ENCODE measurements around the gene C16orf54.
"Not testable (repeated sequence)": the region's sequence is repeated elsewhere in the genome, so short reads cannot be mapped to it uniquely, and the experiment has no call there.

Gene C16orf54

DNA sequence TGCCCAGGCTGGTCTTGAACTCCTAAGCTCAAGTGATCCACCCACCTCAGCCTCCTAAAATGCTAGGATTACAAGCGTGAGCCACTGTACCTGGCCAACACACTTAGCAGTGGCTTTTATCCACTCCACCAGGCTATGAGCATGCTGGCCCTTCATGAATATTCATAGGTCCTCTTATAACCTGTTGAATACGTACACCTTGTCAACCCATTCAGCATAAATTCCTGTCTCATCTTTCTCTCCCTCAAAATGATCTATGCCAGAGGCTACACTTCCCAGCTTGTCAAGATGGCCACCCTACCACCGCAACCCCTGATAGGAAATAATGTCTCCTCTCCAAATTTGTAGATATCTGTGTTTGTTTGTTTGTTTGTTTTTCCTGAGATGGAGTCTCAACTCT is 21.3 kb upstream of the C16orf54 start:
- DNase-seq = no peak

DNA sequence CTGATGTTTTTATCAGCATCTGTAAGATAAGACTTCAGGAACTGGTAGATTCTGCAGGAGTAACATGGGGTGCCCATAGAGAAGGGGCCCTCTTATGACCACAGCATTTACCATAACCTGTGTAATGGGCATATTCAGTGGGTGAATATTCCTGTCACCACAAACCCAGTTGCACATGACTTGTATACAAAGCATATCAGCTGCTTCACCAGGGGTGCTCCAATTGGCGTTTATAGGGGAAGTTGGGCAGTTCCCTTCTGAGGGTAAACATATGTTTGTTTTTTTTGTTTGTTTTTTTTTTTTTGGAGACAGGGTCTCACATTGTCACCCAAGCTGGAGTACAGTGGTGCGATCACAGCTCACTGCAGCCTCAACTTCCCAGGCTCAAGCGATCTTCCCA is 20.8 kb upstream of the C16orf54 start:
- no peak for DNase-seq

DNA sequence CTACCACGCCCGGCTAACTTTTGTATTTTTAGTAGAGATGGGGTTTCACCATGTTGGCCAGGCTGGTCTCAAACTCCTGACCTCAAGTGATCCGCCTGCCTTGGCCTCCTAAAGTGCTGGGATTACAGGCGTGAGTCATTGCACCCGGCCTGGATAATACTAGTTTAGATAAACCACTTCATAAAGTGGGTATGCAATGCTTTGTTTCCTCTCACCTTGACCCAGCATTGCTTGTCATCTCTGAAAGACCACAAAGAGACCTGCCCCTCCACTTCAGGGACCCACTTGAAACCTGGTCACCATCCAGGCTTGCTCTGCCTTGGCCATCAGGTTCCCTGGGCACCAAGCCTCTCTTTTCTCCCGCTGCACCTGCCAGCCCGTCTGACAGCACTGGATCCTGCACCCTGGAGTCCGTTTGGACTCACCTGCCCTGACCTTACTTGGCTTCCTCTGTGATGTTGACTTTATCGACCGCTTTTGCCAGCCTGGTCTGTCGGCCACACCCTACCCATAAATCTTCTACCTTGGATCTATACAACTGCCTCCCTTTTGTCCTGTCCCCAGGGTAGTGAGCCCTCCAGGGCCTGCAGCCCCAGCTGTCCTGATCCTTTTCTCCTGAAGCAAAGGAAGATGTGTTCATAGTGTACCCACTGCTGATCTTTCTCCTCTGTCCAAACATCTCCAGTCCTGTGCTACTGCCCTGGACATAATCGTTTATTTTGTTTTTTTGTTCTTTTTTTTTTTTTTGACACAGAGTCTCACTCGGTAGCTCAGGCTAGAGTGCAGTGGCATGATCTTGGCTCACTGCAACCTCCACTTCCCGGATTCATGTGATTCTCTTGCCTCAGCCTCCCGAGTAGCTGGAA is 19.6 kb upstream of the C16orf54 start:
- no peak for DNase-seq

DNA sequence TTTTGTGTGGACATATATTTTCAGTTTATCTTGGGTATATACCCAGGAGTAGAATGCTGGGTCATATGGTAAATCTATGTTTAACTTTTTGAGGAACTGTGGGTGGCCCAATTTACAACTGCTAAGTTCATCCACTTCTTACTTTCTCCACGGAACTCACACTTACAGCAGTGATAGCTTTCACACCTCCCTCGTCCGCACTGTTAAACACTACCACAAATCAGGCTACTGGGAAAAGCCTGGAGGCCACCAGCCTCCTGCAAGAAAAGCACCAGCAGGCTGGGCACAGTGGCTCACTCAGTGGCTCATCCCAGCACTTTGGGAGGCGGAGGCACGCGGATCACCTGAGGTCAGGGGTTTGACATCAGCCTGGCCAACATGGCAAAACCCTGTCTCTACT is 17.5 kb upstream of the C16orf54 start:
- DNase-seq = no peak

DNA sequence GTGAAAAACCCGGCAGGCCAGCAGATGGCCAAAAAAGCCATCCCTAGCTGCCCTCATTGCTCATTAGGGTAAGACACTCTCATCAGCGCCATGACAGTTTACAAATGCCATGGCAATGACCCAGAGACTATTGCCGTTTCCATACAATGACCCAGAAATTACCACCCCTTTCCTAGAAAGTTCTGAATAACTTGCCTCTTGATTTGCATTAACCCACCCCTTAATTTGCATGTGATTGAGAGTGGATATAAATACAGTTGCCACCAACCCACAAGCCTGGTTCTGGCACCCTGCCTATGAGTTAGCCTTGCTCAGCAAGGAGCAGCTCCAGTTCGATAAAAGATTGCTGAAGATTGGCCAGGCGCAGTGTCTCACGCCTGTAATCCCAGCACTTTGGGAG is 16.1 kb upstream of the C16orf54 start:
- no peak for DNase-seq

DNA sequence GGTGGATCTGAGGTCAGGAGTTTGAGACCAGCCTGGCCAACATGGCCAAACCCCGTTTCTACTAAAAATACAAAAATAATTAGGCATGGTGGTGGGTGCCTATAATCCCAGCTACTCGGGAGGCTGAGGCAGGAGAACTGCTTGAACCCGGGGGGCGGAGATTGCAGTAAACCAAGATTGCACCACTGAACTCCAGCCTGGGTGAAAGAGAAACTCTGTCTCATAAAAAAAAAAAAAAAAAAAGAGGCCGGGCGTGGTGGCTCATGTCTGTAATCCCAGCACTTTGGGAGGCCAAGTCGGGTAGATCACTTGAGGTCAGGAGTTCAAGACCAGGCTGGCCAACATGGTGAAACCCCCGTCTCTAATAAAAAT is 15.5 kb upstream of the C16orf54 start:
- DNase-seq = not testable (repeated sequence)

DNA sequence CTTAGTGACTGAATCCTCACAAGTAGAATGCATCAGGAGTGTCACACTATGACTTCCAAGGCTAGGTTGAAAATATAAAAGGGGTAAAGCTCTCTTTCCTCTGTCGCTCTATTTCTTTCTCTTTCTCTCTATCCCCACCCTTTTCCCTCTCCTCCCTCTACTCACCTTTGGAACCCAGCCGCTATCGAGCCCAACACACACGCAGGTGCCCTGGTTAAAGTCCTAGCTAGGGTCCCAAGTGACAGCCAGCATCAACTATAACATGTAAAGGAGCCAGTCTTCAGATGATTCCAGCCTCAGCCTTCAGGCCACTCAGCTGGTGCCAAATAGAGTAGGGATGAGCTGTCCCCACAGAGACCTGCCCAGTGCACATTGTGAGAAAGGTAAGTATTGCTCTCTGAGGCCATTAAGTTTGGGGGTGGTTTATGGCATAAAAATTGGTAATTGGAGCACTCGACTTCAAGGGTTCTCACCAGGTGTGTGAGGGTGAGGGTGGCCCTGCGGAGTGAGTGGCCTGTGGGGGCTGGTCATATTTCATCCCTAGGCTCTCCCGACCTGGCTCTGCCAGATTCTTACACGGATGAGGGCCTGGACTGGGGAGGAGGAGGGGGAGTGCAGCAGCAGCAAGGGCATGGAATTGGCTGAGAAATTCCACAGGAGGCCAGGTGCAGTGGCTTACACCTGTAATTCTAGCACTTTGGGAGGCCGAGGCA is 14.9 kb upstream of the C16orf54 start:
- DNase-seq = no peak

DNA sequence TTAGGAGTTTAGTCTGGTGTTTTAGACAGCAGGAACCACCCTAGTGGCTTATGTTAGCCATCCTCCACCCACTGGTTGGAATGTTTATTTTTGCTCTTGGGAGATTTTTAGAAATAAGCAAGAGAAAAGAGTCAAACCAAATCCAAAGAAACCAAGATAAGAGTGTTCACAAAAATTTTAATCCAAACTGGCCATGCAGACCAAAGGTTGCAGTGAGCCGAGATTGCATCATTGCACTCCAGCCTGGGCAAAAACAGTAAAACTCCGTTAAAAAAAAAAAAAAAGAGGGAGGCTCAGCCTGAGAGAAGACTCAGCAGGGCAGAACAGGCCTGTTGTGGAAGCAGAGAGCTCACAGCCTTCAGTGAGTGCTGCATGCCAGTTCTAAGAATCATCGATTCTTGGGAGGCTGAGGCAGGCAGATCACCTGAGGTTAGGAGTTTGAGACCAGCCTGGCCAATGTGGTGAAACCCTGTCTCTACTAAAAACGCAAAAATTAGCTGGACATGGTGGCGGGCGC is 12.2 kb upstream of the C16orf54 start:
- DNase-seq = no peak

DNA sequence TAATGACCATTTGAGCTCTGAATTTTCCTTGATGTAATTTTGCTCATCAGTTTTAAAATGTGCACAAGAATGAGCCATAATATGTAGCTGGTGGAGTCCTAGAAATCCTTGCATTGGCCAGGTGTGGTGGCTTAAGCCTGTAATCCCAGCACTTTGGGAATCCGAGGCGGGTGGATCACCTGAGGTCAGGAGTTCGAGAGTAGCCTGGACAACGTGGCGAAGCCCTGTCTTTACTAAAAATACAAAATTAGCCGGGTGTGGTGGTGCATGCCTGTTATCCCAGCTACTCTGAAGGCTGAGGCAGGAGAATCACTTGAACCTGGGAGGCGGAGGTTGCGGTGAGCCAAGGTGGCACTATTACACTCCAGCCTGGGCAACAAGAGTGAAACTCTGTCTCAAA is 11.3 kb upstream of the C16orf54 start:
- DNase-seq = not testable (repeated sequence)

DNA sequence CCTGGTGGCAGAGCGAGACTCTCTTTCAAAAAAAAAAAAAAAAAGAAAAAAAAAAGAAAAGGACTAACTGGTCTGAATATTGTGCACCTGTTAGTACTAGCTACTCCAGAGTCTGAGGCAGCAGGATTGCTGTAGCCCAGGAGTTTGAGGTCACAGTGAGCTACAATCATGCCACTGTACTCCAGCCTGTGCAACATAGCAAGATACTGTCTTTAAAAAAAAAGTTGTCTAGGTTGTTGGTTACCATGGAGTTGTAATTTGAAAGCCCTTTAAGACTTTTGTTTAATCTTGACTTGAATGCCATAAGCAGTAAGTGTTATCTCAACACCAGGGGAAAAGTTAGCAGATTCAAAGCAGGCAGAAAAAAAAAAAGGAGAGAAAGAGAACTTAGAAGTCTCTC is 10.9 kb upstream of the C16orf54 start:
- no peak for DNase-seq

DNA sequence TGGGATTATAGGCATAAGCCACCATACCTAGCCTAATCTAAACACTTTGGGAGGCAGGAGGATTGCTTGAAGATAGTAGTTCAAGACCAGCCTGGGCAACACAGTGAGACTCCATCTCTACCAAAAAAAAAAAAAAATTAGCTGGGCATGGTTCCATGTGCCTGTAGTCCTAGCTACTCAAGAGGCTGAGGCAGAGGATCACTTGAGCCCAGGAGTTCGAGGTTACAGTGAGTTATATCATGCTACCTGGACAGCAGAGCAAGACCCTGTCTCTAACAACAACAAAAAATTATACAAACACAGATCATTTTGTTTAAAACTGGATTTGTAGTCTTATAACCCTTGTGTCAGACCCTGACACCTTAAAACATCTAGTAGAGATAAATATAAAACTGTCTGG is 7.7 kb upstream of the C16orf54 start:
- DNase-seq = no peak

DNA sequence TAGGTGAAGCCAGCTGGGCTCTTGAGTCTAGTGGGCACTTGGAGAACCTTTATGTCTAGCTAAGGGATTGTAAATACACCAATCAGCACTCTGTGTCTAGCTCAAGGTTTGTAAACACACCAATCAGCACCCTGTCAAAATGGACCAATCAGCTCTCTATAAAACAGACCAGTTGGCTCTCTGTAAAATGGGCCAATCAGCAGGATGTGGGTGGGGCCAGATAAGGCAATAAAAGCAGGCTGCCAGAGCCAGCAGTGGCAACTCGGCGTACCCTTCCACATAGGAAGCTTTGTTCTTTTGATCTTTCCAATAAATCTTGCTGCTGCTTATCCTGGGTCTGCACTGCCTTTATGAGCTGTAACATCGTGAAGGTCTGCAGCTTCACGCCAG is 3.0 kb upstream of the C16orf54 start:
- not testable (repeated sequence) for DNase-seq

DNA sequence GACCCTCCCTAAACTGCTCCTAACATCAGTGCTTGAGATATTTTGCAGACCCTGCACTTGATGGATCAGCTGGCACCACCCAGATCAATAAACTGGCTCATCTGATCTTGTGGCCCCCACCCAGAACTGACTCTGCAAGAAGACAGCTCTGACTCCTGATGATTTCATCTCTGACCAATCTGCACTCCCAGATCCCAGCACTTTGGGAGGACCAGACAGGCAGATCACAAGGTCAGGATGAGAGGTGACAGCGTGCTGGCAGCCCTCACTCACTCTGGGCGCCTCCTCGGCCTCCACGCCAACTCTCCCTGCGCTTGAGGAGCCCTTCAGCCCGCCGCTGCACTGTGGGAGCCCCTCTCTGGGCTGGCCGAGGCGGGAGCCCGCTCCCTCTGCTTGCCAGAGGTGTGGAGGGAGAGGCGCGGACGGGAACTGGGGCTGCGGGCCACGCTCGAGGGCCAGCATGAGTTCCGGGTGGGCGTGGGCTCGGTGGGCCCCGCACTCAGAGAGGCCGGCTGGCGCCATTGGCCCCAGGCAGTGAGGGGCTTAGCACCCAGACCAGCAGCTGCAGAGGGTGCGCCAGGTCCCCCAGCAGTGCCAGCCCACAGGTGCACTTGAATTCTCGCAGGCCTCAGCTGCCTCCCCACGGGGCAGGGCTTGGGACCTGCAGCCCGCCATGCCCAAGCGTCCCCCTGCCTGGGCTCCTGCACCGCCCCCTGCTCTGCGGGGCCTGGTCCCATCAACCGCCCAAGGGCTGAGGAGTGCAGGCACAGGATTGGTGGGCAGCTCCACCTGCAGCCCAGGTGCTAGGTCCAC is 2.4 kb upstream of the C16orf54 start:
- DNase-seq = no peak

DNA sequence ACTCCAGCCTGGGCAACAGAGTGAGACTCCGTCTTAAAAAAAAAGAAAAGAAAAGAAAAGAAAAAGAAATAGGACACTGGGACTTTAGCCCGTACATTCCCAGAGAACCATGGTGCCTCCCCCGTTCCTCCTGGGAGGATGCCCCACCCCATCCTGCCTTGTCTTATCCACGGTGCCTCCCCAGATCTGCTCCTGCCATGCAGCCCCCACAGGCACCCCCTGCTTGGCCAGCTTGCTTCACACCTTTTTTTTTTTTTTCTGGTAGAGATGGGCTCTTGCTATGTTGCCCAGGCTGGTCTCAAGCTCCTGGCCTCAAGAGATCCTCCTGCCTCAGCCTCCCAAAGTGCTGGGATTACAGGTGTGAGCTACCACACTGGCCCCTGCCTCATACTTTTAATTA is 728 bp upstream of the C16orf54 start:
- DNase-seq = not testable (repeated sequence)

DNA sequence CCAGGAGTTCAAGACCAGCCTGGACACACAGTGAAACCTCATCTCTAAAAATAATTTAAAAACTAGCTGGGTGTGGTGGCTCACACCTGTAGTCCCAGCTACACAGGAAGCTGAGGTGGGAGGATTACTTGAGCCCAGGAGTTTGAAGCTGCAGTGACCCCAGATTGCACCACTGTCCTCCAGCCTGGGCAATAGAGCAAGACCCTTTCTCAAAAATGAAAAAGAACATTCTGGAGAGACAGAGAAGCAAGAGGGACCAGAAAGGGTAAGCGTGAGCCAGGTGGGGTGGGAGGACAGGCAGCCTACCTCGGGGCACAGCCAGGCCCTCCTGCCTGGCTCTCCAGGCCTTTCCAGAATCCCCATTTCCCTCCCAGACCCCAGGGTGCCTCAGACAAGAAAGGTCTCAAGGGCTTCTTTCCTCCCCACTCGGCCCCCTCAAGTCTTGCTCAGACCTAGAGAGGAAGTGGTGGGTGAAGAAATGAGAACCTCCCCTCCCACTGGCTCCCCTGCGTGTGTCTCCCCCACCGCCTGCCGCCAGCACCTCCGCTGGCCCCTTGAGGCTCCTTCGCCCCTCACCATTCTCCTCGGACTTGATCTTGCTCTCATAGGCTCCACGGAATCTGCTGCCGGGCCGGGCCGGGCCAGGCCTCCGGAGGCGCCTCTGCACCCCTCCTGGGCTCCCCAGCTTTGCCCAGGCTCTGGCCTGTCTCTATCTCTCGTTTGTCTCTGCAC is 503 bp downstream of the C16orf54 start:
- peak; percentile 52 to 55 for DNase-seq

DNA sequence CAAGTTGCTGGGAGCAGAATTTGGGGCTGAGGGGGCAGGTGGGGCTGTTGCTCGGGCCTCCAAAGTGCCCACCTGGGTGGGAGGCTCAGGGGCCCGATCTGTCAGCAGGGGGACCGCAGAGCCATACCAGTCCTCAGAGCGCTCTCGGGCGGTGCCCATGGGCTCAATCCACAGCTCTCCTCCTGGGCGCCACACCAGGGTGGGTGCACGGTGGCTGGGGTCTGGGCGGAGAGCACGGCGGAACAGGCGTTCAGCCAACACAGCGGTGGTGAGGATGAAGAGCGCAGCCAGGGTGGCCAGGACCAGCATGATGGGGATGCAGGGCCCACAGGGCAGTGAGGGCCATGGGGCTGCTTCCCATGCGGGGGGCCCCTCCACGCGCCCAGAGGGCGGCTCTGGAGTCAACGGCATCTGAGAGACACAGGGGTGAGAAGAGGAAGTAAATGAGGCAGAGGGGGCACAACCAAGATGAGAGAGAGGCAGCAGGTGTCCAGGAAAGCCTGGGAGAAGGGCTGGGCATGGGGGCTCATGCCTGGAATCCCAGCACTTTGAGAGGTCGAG is 1.2 kb downstream of the C16orf54 start:
- DNase-seq = no peak

DNA sequence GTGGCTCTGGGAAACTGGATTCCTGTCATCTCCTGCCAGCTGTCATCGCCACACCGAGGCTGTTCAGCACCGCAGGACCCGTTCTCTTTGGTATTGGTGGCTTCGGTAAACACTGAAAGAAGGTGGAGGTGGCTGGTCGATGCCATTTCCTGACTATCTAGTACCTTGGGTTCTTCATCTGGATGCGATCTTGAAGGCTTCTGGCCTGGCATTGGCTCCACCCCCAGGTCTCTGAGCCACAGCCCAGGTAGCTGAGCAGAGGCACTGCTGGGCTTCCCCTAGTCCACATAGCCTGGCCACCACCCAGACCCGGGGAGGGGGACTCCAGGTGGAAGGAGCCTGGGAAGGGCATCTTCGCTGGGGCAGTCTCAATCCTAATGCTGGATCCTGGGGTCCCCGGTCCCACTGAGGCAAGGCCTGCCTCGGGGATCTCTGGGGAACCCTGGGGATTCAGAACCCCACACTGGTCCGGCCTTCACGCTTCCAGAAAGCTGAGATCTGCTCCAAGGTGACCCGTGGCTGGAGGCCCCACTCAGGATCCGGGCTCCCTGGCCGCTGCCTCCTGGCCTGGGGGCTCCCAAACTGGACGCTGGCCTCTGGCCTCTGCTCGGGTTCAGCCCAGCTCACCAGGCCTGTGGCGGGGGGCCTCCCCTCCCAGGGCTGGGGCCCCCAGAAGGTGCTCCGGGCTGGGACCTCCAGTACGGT is 1.8 kb downstream of the C16orf54 start:
- no peak for DNase-seq

DNA sequence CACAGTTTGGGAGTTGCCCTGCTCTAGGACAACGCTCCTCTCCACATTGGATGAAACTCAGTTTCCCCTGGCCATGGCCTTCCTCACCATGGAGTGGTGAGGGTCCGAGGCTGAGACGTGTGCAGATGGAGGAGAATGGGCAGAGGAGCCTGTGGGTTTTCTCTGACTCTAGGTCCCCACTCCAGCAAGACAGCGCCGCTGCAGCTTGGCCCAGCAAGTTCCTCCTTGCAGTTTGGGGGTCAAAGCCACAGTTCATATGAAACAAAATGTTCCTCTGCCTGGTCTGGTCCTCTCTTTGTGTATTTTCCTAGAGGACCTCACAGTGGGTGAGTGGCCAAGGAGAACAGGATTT is 2.3 kb downstream of the C16orf54 start:
- DNase-seq = no peak

DNA sequence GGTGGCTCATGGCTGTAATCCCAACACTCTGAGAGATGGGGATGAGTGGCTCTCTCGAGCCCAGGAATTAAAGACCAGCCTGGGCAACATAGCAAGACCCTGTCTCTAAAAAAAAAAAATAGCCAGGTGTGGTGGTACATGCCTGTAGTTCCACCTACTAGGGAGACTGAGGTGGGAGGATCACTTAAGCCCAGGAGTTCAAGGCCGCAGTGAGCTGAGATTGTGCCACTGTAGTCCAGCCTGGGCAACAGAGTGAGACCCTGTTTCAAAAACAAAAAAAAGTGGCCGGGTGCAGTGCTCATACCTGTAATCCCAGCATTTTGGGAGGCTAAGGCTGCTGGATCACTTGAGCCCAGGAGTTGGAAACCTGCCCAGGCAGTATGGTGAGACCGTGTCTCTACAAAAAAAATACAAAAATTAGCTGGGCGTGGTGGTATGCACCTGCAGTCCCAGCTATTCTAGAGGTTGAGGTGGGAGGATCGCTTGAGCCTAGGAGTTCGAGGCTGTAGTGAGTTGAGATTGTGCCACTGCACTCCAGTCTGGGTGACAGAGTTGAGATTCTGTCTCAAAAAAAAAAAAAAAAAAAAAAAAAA is 3.0 kb downstream of the C16orf54 start:
- DNase-seq = no peak

DNA sequence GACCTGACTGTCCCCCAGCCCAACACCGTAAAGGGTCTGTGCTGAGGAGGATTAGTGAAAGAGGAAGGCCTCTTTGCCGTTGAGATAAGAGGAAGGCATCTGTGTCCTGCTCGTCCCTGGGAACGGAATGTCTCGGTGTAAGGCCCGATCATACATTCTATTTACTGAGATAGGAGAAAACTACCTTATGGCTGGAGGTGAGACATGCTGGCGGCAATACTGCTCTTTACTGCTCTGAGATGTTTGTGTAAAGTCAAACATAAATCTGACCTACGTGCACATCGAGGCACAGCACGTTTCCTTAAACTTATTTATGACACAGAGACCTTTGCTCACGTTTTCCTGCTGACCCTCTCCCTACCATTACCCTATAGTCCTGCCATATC is 5.2 kb downstream of the C16orf54 start:
- DNase-seq = not testable (repeated sequence)

DNA sequence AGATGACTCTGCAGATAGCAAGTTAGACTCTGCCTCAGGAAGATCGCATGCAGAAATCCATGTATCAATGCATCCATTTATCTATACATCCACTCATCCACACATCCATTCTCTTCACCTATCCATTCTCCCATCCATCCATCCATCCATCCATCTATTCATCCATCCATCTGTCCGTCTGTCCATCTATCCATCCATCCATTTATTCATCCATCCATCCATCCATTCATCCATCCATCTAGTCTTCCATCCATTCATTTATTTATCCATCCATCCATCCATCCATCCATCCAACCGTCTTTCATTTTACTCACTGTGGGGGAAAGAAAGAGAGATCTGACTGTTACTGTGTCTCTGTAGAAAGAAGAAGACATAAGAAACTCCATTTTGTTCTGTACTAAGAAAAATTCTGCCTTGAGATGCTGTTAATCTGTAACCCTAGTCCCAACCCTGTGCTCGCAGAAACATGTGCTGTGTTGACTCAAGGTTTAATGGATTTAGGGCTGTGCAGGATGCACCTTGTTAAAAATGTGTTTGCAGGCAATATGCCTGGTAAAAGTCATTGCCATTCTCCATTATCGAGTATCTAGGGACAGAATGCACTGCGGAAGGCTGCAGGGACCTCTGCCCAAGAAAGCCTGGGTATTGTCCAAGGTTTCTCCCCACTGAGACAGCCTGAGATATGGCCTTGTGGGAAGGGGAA is 5.7 kb downstream of the C16orf54 start:
- DNase-seq = not testable (repeated sequence)

Measured in bone marrow (tissue), 2 donors.